ENCODE measurements around the gene RAB25. TPM values are rescaled to one million over a fixed set of nuclear protein-coding genes. Genes with fewer than 3 reads are reported as not detected.
"Not testable (repeated sequence)": the region's sequence is repeated elsewhere in the genome, so short reads cannot be mapped to it uniquely, and the experiment has no call there.

RAB25 gene
- total RNA-seq, 3 donors from 2014 or later: 0.61 to 0.79 (median 0.63) TPM

GRCh38 chr1:156108664-156109241 is 47.8 kb downstream of the RAB25 start:
- ATAC-seq (no peak), DNase-seq (no peak)
- H3K9me3 Mint-ChIP-seq: no peaks in the 10 kb centered on the region
- no peaks in the 10 kb centered on the region for H3K36me3 Mint-ChIP-seq (ENCODE audit: insufficient read depth)
- H3K4me1 Mint-ChIP-seq (ENCODE audit: low read depth): peaks cover 45% of the 10 kb centered on the region
- H3K4me3 Mint-ChIP-seq: no peak overlapping the region
- no peaks in the 10 kb centered on the region for H3K27me3 Mint-ChIP-seq (ENCODE audit: low read depth)

- H3K4me1 Mint-ChIP-seq (ENCODE audit: low read depth): peaks cover 39% of the 10 kb centered on the region
- DNase-seq (no peak), ATAC-seq (no peak)
- no peaks in the 10 kb centered on the region for H3K36me3 Mint-ChIP-seq (ENCODE audit: insufficient read depth)
- H3K4me3 Mint-ChIP-seq: no peak overlapping the region
- no peaks in the 10 kb centered on the region for H3K27me3 Mint-ChIP-seq (ENCODE audit: low read depth)
- no peaks in the 10 kb centered on the region for H3K9me3 Mint-ChIP-seq
Observed at GRCh38 chr1:156110252-156110651, 49.3 kb downstream of the RAB25 start.

GRCh38 chr1:156111355-156111962 is 50.5 kb downstream of the RAB25 start:
- ATAC-seq: no peak
- Mint-ChIP-seq H3K4me1 (ENCODE audit: low read depth) (peaks cover 36% of the 10 kb centered on the region), H3K9me3 (no peaks in the 10 kb centered on the region), H3K4me3 (no peak overlapping the region), H3K36me3 (ENCODE audit: insufficient read depth) (no peaks in the 10 kb centered on the region), H3K27me3 (ENCODE audit: low read depth) (peaks cover 3% of the 10 kb centered on the region)
- no peak for DNase-seq

GRCh38 chr1:156112276-156113137 is 51.5 kb downstream of the RAB25 start:
- Mint-ChIP-seq H3K4me3 (no peak overlapping the region), H3K27me3 (ENCODE audit: low read depth) (peaks cover 5% of the 10 kb centered on the region), H3K36me3 (ENCODE audit: insufficient read depth) (no peaks in the 10 kb centered on the region), H3K4me1 (ENCODE audit: low read depth) (peaks cover 29% of the 10 kb centered on the region), H3K9me3 (no peaks in the 10 kb centered on the region)
- ATAC-seq (no peak), DNase-seq (no peak)

GRCh38 chr1:156113282-156113950 is 52.5 kb downstream of the RAB25 start:
- no peaks in the 10 kb centered on the region for H3K9me3 Mint-ChIP-seq
- peaks cover 5% of the 10 kb centered on the region for H3K27me3 Mint-ChIP-seq (ENCODE audit: low read depth)
- DNase-seq (no peak), ATAC-seq (no peak)
- peak overlapping the region; percentile 92 for H3K4me3 Mint-ChIP-seq
- peaks cover 33% of the 10 kb centered on the region for H3K4me1 Mint-ChIP-seq (ENCODE audit: low read depth)
- H3K36me3 Mint-ChIP-seq (ENCODE audit: insufficient read depth): peaks cover 3% of the 10 kb centered on the region

- H3K4me3 Mint-ChIP-seq: peak within 1 kb of the TSS; percentile 92
- DNase-seq (peak; percentile 74), ATAC-seq (peak; percentile 90 to 92)
- no peaks in the 10 kb centered on the region for H3K9me3 Mint-ChIP-seq
- peaks cover 5% of the 10 kb centered on the region for H3K27me3 Mint-ChIP-seq (ENCODE audit: low read depth)
- H3K4me1 Mint-ChIP-seq (ENCODE audit: low read depth): peaks cover 35% of the 10 kb centered on the region
- H3K36me3 Mint-ChIP-seq (ENCODE audit: insufficient read depth): peaks cover 5% of the 10 kb centered on the region
Observed at GRCh38 chr1:156114101-156114918, 53.4 kb downstream of the RAB25 start, which contains the start of gene LMNA. TSS of gene LMNA (plus strand) at chr1:156114711. CDS start at chr1:156114919, 208 bp downstream.

GRCh38 chr1:156114919-156115513 is 54.1 kb downstream of the RAB25 start:
- peak; percentile 18 to 27 for ATAC-seq

GRCh38 chr1:156115514-156116374 is 54.8 kb downstream of the RAB25 start:
- H3K4me3 Mint-ChIP-seq: peak overlapping the region; percentile 92
- DNase-seq (no peak), ATAC-seq (no peak)
- H3K27me3 Mint-ChIP-seq (ENCODE audit: low read depth): peaks cover 5% of the 10 kb centered on the region
- H3K36me3 Mint-ChIP-seq (ENCODE audit: insufficient read depth): peaks cover 14% of the 10 kb centered on the region
- peaks cover 43% of the 10 kb centered on the region for H3K4me1 Mint-ChIP-seq (ENCODE audit: low read depth)
- H3K9me3 Mint-ChIP-seq: no peaks in the 10 kb centered on the region

More at GRCh38 chr1:156114919-156115513, 54.1 kb downstream of the RAB25 start:
- no peak for DNase-seq
- peaks cover 8% of the 10 kb centered on the region for H3K36me3 Mint-ChIP-seq (ENCODE audit: insufficient read depth)
- H3K9me3 Mint-ChIP-seq: no peaks in the 10 kb centered on the region
- peaks cover 5% of the 10 kb centered on the region for H3K27me3 Mint-ChIP-seq (ENCODE audit: low read depth)
- H3K4me1 Mint-ChIP-seq (ENCODE audit: low read depth): peaks cover 36% of the 10 kb centered on the region
- peak overlapping the region; percentile 92 for H3K4me3 Mint-ChIP-seq

- H3K4me3 Mint-ChIP-seq: peak overlapping the region; percentile 92
- H3K36me3 Mint-ChIP-seq (ENCODE audit: insufficient read depth): peaks cover 14% of the 10 kb centered on the region
- H3K27me3 Mint-ChIP-seq (ENCODE audit: low read depth); DNase-seq; ATAC-seq; H3K9me3 Mint-ChIP-seq: not testable (repeated sequence)
- H3K4me1 Mint-ChIP-seq (ENCODE audit: low read depth): peaks cover 43% of the 10 kb centered on the region
Observed at GRCh38 chr1:156116731-156117130, 55.8 kb downstream of the RAB25 start.

GRCh38 chr1:156117414-156118176 is 56.6 kb downstream of the RAB25 start:
- Mint-ChIP-seq H3K9me3 (no peaks in the 10 kb centered on the region), H3K4me3 (peak overlapping the region; percentile 92), H3K4me1 (ENCODE audit: low read depth) (peaks cover 47% of the 10 kb centered on the region), H3K36me3 (ENCODE audit: insufficient read depth) (peaks cover 16% of the 10 kb centered on the region), H3K27me3 (ENCODE audit: low read depth) (peaks cover 5% of the 10 kb centered on the region)
- no peak for ATAC-seq
- DNase-seq: no peak

GRCh38 chr1:156118177-156118868 is 57.4 kb downstream of the RAB25 start:
- Mint-ChIP-seq H3K4me1 (ENCODE audit: low read depth) (peaks cover 53% of the 10 kb centered on the region), H3K36me3 (ENCODE audit: insufficient read depth) (peaks cover 16% of the 10 kb centered on the region), H3K9me3 (no peaks in the 10 kb centered on the region), H3K27me3 (ENCODE audit: low read depth) (peaks cover 5% of the 10 kb centered on the region), H3K4me3 (peak overlapping the region; percentile 60)
- ATAC-seq: no peak
- DNase-seq: no peak

Data from activated T-cell treated with anti-CD3 and anti-CD28 coated beads, Interleukin-2, amount 50 U/mL, for 4 hours (primary cell).